ENCODE measurements around the gene FAM78A. TPM values are rescaled to one million over a fixed set of nuclear protein-coding genes. Genes with fewer than 3 reads are reported as not detected.

FAM78A gene
- total RNA-seq, 1 experiment from 2014 or later, result 3.4 TPM

DNA sequence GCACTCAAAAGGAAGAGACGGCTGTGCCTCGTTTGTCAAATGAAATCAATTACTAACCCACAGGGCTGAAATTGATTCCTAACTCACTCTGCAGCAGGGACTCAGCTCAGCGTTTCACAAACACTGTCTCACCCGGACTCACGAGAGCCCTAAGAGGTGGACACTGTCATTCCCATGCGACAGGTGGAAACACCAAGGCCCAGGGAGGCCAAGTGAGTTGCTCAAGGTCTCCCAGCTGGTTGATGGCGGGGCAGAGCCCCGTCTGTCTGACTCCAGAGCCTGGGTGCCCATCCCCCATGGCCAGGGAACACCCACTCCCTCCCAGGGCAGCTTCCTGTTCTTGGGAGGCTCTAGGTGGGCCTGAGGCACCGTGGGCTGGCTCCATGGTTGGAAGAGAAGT, 11.9 kb upstream of the FAM78A start:
- intact Hi-C loops (cut with micrococcal nuclease), result no loop called here

DNA sequence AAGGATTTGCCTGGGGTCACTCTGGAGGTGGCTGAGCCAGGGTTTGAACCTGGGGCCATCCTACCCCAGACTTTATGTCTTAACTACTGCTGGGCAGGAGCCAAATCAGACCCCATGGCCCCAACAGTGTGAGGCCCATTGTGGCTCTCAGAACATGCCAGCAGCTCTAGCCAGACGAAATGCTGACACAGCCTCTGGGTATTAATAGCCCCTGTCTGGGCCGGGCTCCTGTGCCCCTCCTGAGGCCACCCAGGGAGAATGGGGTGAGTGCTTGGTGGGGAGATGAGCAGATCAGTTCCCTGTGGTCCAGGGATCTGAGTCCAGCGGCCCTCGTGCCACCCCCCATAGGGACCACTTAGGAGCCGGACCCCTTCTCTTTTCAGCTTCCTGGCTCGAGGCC, 11.0 kb upstream of the FAM78A start:
- ChIA-PET CTCF (no interaction called here), RAD21 (ENCODE audit: low non-redundant PET in 1 of 2, low total read pairs in 2 of 2, uncharacterized antibody in 2 of 2, unreplicated experiment in 2 of 2) (no interaction called here), POLR2A (no interaction called here)
- no peaks in the 10 kb centered on the region for H4K20me1 ChIP-seq (ENCODE audit: insufficient read depth)
- no peaks in the 10 kb centered on the region for H3K9me2 ChIP-seq (ENCODE audit: insufficient read depth)
- no peak for DNase-seq (ENCODE audit: low read depth, low spot score)
- H3K27ac ChIP-seq (ENCODE audit: low read depth, low read length), result no peak overlapping the region
- no peak for TF ChIP-seq JUND (IDR thresholded peaks at IDR 0.05)
- TF ChIP-seq YY1 (IDR thresholded peaks at IDR 0.05; ENCODE audit: extremely low read depth, insufficient replicate concordance, low read depth, low read length), result no peak
- TF ChIP-seq, protein P1, sequence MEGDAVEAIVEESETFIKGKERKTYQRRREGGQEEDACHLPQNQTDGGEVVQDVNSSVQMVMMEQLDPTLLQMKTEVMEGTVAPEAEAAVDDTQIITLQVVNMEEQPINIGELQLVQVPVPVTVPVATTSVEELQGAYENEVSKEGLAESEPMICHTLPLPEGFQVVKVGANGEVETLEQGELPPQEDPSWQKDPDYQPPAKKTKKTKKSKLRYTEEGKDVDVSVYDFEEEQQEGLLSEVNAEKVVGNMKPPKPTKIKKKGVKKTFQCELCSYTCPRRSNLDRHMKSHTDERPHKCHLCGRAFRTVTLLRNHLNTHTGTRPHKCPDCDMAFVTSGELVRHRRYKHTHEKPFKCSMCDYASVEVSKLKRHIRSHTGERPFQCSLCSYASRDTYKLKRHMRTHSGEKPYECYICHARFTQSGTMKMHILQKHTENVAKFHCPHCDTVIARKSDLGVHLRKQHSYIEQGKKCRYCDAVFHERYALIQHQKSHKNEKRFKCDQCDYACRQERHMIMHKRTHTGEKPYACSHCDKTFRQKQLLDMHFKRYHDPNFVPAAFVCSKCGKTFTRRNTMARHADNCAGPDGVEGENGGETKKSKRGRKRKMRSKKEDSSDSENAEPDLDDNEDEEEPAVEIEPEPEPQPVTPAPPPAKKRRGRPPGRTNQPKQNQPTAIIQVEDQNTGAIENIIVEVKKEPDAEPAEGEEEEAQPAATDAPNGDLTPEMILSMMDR (IDR thresholded peaks at IDR 0.05 in 2 of 3, conservative IDR thresholded peaks at IDR 0.05 in 1 of 3; ENCODE audit: borderline replicate concordance in 1 of 3, insufficient read depth in 1 of 3, low read depth in 2 of 3, low read length in 2 of 3), result no peak
- TF ChIP-seq ZFX (IDR thresholded peaks at IDR 0.05), result no peak
- TF ChIP-seq CEBPB (IDR thresholded peaks at IDR 0.05; ENCODE audit: low read depth), result no peak
- TF ChIP-seq SP1 (IDR thresholded peaks at IDR 0.05; ENCODE audit: low read depth), result no peak
- TF ChIP-seq SIN3A (IDR thresholded peaks at IDR 0.05; ENCODE audit: low read depth), result no peak
- TF ChIP-seq, protein P2, sequence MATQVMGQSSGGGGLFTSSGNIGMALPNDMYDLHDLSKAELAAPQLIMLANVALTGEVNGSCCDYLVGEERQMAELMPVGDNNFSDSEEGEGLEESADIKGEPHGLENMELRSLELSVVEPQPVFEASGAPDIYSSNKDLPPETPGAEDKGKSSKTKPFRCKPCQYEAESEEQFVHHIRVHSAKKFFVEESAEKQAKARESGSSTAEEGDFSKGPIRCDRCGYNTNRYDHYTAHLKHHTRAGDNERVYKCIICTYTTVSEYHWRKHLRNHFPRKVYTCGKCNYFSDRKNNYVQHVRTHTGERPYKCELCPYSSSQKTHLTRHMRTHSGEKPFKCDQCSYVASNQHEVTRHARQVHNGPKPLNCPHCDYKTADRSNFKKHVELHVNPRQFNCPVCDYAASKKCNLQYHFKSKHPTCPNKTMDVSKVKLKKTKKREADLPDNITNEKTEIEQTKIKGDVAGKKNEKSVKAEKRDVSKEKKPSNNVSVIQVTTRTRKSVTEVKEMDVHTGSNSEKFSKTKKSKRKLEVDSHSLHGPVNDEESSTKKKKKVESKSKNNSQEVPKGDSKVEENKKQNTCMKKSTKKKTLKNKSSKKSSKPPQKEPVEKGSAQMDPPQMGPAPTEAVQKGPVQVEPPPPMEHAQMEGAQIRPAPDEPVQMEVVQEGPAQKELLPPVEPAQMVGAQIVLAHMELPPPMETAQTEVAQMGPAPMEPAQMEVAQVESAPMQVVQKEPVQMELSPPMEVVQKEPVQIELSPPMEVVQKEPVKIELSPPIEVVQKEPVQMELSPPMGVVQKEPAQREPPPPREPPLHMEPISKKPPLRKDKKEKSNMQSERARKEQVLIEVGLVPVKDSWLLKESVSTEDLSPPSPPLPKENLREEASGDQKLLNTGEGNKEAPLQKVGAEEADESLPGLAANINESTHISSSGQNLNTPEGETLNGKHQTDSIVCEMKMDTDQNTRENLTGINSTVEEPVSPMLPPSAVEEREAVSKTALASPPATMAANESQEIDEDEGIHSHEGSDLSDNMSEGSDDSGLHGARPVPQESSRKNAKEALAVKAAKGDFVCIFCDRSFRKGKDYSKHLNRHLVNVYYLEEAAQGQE (IDR thresholded peaks at IDR 0.05; ENCODE audit: low read depth), result no peak
- no peak for TF ChIP-seq POLR2AphosphoS5 (IDR thresholded peaks at IDR 0.05; ENCODE audit: low read depth, low read length)
- TF ChIP-seq EZH2 (IDR thresholded peaks at IDR 0.05), result no peak
- TF ChIP-seq FOSL1 (IDR thresholded peaks at IDR 0.05; ENCODE audit: low read depth), result no peak
- TF ChIP-seq CBX3 (IDR thresholded peaks at IDR 0.05; ENCODE audit: low read depth), result no peak
- TF ChIP-seq EZH2phosphoT487 (IDR thresholded peaks at IDR 0.05; ENCODE audit: borderline replicate concordance), result no peak
- no peaks in the 10 kb centered on the region for H3K27me3 ChIP-seq (ENCODE audit: insufficient read depth, low read length)
- H3K9ac ChIP-seq (ENCODE audit: low read length), result no peak overlapping the region
- no TSS peak for BruUV-seq (replicated peaks)
- H2AFZ ChIP-seq (ENCODE audit: low read depth, low read length, poor library complexity, severe bottlenecking), result no peak overlapping the region
- H3K4me1 ChIP-seq (ENCODE audit: control insufficient read depth in 1 of 2, insufficient read depth in 2 of 2, low read length in 2 of 2), result no peaks in the 10 kb centered on the region
- ATAC-seq, result no peak
- H3K79me2 ChIP-seq (ENCODE audit: insufficient read depth, low read length), result no peaks in the 10 kb centered on the region
- H3K4me2 ChIP-seq (ENCODE audit: low read length), result no peak overlapping the region
- H3K4me3 ChIP-seq (replicated peaks in 1 of 2; ENCODE audit: low read depth in 1 of 2, low read length in 2 of 2), result no peak overlapping the region
- no peaks in the 10 kb centered on the region for H3K9me3 ChIP-seq (ENCODE audit: control insufficient read depth in 1 of 2, insufficient read depth in 1 of 2, low read depth in 1 of 2, low read length in 2 of 2)
- intact Hi-C loops (cut with micrococcal nuclease), result no loop called here
- no peaks in the 10 kb centered on the region for H3K36me3 ChIP-seq (ENCODE audit: control insufficient read depth in 1 of 2, insufficient read depth in 2 of 2, low read length in 2 of 2)

More for the DNA sequence above, 11.9 kb upstream of the FAM78A start:
- ChIA-PET CTCF (no interaction called here), POLR2A (no interaction called here), RAD21 (ENCODE audit: low non-redundant PET in 1 of 2, low total read pairs in 2 of 2, uncharacterized antibody in 2 of 2, unreplicated experiment in 2 of 2) (no interaction called here)
- no peak for ATAC-seq
- Histone ChIP-seq H3K27me3 (ENCODE audit: insufficient read depth, low read length) (no peaks in the 10 kb centered on the region), H2AFZ (ENCODE audit: low read depth, low read length, poor library complexity, severe bottlenecking) (no peak overlapping the region), H3K9me3 (ENCODE audit: control insufficient read depth in 1 of 2, insufficient read depth in 1 of 2, low read depth in 1 of 2, low read length in 2 of 2) (no peaks in the 10 kb centered on the region), H3K79me2 (ENCODE audit: insufficient read depth, low read length) (no peaks in the 10 kb centered on the region), H3K27ac (ENCODE audit: low read depth, low read length) (no peak overlapping the region), H3K9me2 (ENCODE audit: insufficient read depth) (no peaks in the 10 kb centered on the region), H3K4me3 (replicated peaks in 1 of 2; ENCODE audit: low read depth in 1 of 2, low read length in 2 of 2) (no peak overlapping the region), H3K4me2 (ENCODE audit: low read length) (no peak overlapping the region), H3K36me3 (ENCODE audit: control insufficient read depth in 1 of 2, insufficient read depth in 2 of 2, low read length in 2 of 2) (no peaks in the 10 kb centered on the region), H4K20me1 (ENCODE audit: insufficient read depth) (no peaks in the 10 kb centered on the region), H3K4me1 (ENCODE audit: control insufficient read depth in 1 of 2, insufficient read depth in 2 of 2, low read length in 2 of 2) (no peaks in the 10 kb centered on the region), H3K9ac (ENCODE audit: low read length) (no peak overlapping the region)
- no TSS peak for BruUV-seq (replicated peaks)
- DNase-seq (ENCODE audit: low read depth, low spot score), result no peak
- TF ChIP-seq, protein P3, sequence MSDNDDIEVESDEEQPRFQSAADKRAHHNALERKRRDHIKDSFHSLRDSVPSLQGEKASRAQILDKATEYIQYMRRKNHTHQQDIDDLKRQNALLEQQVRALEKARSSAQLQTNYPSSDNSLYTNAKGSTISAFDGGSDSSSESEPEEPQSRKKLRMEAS (IDR thresholded peaks at IDR 0.05), result no peak
- no peak for TF ChIP-seq TCF7L2 (IDR thresholded peaks at IDR 0.05; ENCODE audit: borderline replicate concordance, extremely low read depth, insufficient read depth, insufficient read length)
- TF ChIP-seq ZNF274 (IDR thresholded peaks at IDR 0.05; ENCODE audit: low read depth, low read length), result no peak

All from HCT116 (cell line).